Keratinocyte (primary cell): ENCODE measurements around the gene UTP4.

ENCODE experiments used
- CTCF ChIP-seq, 3 experiments: IDR thresholded peaks in 1 of 3; conservative IDR thresholded peaks in 1 of 3; optimal IDR thresholded peaks in 1 of 3; 2 replicates in 2 of 3; 3 replicates in 1 of 3; pipeline versions ENCODE3 to v1.5.1; 2011; ENCODE audit warnings: low read length in 3 of 3, mild to moderate bottlenecking in 3 of 3, moderate library complexity in 2 of 3, control low read depth in 1 of 3, inconsistent platforms in 1 of 3; ENCODE audit not compliant: insufficient read depth in 2 of 3; ENCODE audit errors: extremely low read depth in 1 of 3
- EZH2 ChIP-seq: IDR thresholded peaks from one replicate; pipeline ENCODE4 v1.6.1; 2012; ENCODE audit warnings: inconsistent platforms, mild to moderate bottlenecking, low read length, moderate library complexity

GRCh38 chr16:69217433-69217832, 85.0 kb downstream of the UTP4 start:
- no peak for TF ChIP-seq EZH2
- no peak for TF ChIP-seq CTCF (optimal IDR thresholded peaks at IDR 0.05 in 1 of 3, IDR thresholded peaks at IDR 0.05 in 1 of 3, conservative IDR thresholded peaks at IDR 0.05 in 1 of 3; ENCODE audit: extremely low read depth in 1 of 3, insufficient read depth in 2 of 3, low read length in 3 of 3)
